H1 (cell line): ENCODE data around the gene AASDH. TPM values are rescaled to one million over a fixed set of nuclear protein-coding genes. Genes with fewer than 3 reads are reported as not detected.

ENCODE experiments used
- ATF3 ChIP-seq: IDR thresholded peaks from 2 replicates; pipeline ENCODE4 v1.6.1; 2011; ENCODE audit warnings: low read depth, mild to moderate bottlenecking, low read length; ENCODE audit not compliant: insufficient read depth
- BACH1 ChIP-seq: IDR thresholded peaks from 2 replicates; pipeline ENCODE4 v1.6.1; 2012; ENCODE audit warnings: low read length, improper control_type of control experiment
- CHD7 ChIP-seq: fragments of 300-600 bp; sonication (generic); IDR thresholded peaks from 2 replicates; pipeline ENCODE4 v1.7.1; 2012; ENCODE audit warnings: low read length, moderate library complexity, mild to moderate bottlenecking, inconsistent platforms; ENCODE audit not compliant: insufficient replicate concordance
- CREB1 ChIP-seq: IDR thresholded peaks from 2 replicates; pipeline ENCODE4 v1.6.1; 2012; ENCODE audit warnings: inconsistent platforms
- KDM5A ChIP-seq: fragments of 200-600 bp; IDR thresholded peaks from 2 replicates; pipeline ENCODE4 v1.7.1; 2012; ENCODE audit warnings: mild to moderate bottlenecking, low read length, inconsistent platforms, mixed read lengths
- SAP30 ChIP-seq: fragments of 300-600 bp; sonication (generic); IDR thresholded peaks from 2 replicates; pipeline ENCODE4 v1.7.1; 2012; ENCODE audit warnings: low read length, moderate library complexity, mild to moderate bottlenecking, inconsistent platforms; ENCODE audit not compliant: insufficient read depth, insufficient replicate concordance
- SP1 ChIP-seq: IDR thresholded peaks from 2 replicates; pipeline ENCODE4 v1.6.1; 2011; ENCODE audit warnings: low read depth, low read length
- SP4 ChIP-seq: IDR thresholded peaks from 2 replicates; pipeline ENCODE4 v1.6.1; 2012; ENCODE audit warnings: low read length, inconsistent platforms
- ZNF274 ChIP-seq: IDR thresholded peaks from 2 replicates; pipeline ENCODE4 v1.7.0; 2012; ENCODE audit warnings: low read length, borderline replicate concordance; ENCODE audit errors: extremely low read depth
- polyA plus RNA-seq, 7 experiments: library from polyadenylated mRNA; depleted of rRNA in 3 of 7; stranded (reverse) in 5 of 7; unstranded in 2 of 7; fragments of >200 nt in 5 of 7; fragments of 200-250 nt in 2 of 7; gene quantifications; 1 replicate in 5 of 7; 2 replicates in 1 of 7; 4 replicates in 1 of 7; pipeline versions ENCODE4 v1.2.1 to v1.2.3, GENCODE V29; 2011 to 2013; ENCODE audit warnings: missing spikeins in 2 of 7, mixed read lengths in 2 of 7
- total RNA-seq: library from RNA; stranded (reverse); fragmentation: NEBNext Ultra II Directional; extraction: Animal tissue kit (Norgen Biotek cat#: 25700); gene quantifications from 2 replicates; pipeline ENCODE4 v1.2.1, GENCODE V29; 2021

The AASDH gene
- total and polyA plus RNA-seq, 2 of the 8 experiments (the other 6 are each of a cell fraction or from before 2014, with no cell fraction given), result 8.0 to 10.9 TPM

GRCh38 chr4:56321251-56321650 is 66.0 kb downstream of the AASDH start (continued):
- TF ChIP-seq CHD7 (no peak), SP4 (no peak), SP1 (no peak), ATF3 (no peak), ZNF274 (no peak), KDM5A (no peak), CREB1 (no peak), SAP30 (no peak), BACH1 (no peak)
